Right renal pelvis (tissue), 4 donors: ENCODE results near the gene RAVER1. TPM values are rescaled to one million over a fixed set of nuclear protein-coding genes. Genes with fewer than 3 reads are reported as not detected.
A peak's percentile ranks its signal among the peaks of the same experiment; 100 is the strongest.
"Not testable (repeated sequence)": the region's sequence is repeated elsewhere in the genome, so short reads cannot be mapped to it uniquely, and the experiment has no call there.

Source experiments
- DNase-seq, 4 donors: peaks; one replicate each; pipeline ENCODE4 v3.0.0-alpha.2; 2013; ENCODE audit warnings: low read depth in 4 of 4, low spot score in 3 of 4, missing footprints in 1 of 4
- polyA plus RNA-seq, 4 donors: library from polyadenylated mRNA; unstranded; fragments of 120-200 nt; gene quantifications; one replicate each; pipeline ENCODE4 v1.2.1, GENCODE V29; 2013; ENCODE audit not compliant: insufficient read length in 4 of 4

Gene RAVER1
- polyA plus RNA-seq, 4 donors: 27.3 to 40.6 (median 31.2) TPM

DNA sequence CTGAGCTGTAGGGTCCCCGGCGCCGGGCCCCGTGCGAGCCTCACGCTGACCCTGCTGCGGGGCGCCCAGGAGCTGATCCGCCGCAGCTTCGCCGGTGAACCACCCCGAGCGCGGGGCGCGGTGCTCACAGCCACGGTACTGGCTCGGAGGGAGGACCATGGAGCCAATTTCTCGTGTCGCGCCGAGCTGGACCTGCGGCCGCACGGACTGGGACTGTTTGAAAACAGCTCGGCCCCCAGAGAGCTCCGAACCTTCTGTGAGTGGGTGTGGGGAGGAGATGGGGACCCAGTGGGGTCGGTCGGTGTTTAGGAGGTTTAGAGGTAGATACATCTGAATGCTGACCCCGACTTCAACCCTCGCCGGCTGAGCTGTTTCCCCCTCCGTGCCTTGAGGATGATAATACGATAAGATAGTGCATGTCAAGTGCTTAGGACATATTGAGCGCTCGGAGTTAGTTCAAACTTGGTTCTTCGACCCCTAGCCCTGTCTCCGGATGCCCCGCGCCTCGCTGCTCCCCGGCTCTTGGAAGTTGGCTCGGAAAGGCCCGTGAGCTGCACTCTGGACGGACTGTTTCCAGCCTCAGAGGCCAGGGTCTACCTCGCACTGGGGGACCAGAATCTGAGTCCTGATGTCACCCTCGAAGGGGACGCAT, 41.6 kb downstream of the RAVER1 start:
- DNase-seq: no peak

DNA sequence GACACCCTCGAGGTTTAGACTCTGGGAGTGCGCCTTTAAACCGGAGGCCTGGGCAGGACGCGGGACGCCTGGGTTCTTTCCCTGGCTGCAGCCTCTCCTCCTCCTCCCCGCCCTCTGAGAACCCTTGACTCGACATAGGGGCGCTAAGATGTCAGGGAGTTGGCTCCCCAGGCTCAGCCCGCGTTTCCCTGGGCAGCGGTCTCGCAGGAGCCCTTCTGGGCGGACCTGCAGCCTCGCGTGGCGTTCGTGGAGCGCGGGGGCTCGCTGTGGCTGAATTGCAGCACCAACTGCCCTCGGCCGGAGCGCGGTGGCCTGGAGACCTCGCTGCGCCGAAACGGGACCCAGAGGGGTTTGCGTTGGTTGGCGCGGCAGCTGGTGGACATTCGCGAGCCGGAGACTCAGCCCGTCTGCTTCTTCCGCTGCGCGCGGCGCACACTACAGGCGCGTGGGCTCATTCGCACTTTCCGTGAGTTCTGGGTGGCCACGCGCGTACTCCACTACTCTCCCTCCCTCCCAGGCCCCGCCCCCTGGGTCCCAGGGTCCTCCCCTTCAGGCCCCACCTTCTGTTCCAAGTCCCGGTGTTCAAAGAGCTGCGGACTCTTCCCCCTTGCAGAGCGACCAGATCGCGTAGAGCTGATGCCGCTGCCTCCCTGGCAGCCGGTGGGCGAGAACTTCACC, 42.3 kb downstream of the RAVER1 start:
- DNase-seq: no peak

DNA sequence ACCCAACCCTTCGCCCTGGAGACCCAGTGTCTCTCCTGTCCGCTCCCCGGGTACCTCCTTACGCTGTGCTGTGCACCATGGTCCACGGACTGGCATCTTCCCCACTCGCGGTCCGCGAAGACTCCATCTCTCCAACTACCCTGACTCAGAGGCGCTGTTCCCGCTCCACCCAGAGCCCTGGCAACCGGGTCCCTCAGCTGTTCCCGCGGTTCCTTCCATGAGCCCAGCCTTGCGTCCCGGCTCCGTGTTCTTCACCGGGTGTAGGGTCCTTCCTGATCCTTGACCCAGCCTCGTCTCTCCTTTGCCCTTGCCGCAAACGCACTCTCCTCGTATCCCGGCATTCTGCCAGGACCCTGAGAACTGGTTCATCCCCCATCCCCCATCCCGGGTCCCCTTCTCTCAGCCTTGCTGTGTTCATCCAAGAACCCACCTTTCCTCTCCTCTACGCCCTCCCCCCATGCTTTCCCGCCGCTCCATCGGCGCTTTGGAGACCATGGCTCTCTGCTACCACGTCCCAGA, 42.9 kb downstream of the RAVER1 start:
- DNase-seq: no peak

DNA sequence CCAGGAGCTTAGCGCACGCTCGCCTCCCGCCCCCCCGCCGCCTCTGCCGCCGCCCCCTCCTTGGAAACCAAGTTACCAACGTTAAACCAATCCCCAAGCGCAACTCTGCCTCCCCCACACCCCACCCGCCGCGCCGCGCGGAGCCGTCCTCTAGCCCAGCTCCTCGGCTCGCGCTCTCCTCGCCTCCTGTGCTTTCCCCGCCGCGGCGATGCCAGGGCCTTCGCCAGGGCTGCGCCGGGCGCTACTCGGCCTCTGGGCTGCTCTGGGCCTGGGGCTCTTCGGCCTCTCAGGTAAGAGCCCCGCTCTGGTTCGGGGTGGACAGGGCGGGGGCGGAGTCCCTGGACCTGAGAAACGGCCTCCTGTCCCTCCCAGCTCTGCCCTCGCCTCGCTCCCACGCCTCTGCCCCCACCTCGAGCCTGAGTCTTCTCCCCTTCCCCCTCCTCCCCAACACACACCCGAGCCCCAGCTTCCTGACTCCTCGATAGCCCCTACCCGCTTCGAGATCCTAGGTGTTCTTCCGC, 43.4 kb downstream of the RAVER1 start, which contains the start of gene ICAM5:
Gene ICAM5, plus strand, starts transcription at position 117 of the 521 bp plus-strand sequence. Its CDS starts 92 bp downstream, at position 209.
- DNase-seq: no peak

DNA sequence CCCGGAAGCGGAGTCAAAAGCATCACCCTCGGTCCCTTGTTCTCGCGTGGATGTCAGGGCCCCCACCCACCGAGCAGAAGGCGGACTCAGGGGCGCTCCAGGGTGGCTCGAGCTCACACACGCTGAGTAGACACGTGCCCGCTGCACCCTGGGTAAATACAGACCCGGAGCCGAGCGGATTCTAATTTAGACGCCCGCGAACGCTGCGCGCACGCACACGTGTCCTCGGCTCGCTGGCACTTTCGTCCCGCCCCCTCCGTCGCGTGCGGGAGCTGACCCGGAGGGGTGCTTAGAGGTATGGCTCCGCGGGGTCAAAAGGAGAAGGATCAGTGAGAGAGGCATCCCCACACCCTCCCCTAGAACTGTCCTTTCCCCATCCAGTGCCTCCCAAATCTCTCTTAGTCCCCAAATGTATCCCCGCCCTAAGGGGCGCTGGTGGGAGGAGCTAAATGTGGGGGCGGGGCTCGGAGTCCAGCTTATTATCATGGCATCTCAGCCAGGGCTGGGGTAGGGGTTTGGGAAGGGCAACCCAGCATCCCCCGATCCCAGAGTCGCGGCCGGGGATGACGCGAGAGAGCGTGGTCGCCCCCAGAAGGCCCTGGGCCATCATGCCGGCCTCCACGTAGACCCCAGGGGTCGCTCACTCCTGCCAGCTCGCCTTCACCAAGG, 44.0 kb downstream of the RAVER1 start:
- no peak for DNase-seq

DNA sequence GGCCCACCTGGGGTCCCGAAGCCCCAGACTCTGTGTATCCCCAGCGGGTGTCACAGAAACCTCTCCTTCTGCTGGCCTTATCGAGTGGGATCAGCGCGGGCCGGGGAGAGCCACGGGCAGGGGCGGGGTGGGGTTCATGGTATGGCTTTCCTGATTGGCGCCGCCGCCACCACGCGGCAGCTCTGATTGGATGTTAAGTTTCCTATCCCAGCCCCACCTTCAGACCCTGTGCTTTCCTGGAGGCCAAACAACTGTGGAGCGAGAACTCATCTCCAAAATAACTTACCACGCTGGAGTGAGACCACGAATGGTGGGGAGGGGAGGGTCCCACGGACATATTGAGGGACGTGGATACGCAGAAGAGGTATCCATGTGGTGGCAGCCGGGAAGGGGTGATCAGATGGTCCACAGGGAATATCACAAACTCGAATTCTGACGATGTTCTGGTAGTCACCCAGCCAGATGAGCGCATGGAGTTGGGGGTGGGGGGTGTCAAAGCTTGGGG, 44.6 kb downstream of the RAVER1 start:
- no peak for DNase-seq

DNA sequence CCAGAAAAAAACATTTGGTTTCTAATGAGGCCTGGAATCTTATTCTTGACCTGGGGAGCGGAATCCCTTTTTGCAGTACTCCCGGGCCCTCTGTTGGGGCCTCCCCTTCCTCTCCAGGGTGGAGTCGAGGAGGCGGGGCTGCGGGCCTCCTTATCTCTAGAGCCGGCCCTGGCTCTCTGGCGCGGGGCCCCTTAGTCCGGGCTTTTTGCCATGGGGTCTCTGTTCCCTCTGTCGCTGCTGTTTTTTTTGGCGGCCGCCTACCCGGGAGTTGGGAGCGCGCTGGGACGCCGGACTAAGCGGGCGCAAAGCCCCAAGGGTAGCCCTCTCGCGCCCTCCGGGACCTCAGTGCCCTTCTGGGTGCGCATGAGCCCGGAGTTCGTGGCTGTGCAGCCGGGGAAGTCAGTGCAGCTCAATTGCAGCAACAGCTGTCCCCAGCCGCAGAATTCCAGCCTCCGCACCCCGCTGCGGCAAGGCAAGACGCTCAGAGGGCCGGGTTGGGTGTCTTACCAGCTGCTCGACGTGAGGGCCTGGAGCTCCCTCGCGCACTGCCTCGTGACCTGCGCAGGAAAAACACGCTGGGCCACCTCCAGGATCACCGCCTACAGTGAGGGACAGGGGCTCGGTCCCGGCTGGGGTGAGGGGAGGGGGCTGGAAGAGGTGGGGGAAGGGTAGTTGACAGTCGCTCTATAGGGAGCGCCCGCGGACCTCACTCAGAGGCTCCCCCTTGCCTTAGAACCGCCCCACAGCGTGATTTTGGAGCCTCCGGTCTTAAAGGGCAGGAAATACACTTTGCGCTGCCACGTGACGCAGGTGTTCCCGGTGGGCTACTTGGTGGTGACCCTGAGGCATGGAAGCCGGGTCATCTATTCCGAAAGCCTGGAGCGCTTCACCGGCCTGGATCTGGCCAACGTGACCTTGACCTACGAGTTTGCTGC, 46.3 kb downstream of the RAVER1 start, which contains the start of gene ICAM4:
Gene ICAM4, plus strand, starts transcription at position 153 of the 935 bp plus-strand sequence. Its CDS starts 58 bp downstream, at position 211.
- DNase-seq: peak in 2 of 4 donors; percentile 68 to 79

DNA sequence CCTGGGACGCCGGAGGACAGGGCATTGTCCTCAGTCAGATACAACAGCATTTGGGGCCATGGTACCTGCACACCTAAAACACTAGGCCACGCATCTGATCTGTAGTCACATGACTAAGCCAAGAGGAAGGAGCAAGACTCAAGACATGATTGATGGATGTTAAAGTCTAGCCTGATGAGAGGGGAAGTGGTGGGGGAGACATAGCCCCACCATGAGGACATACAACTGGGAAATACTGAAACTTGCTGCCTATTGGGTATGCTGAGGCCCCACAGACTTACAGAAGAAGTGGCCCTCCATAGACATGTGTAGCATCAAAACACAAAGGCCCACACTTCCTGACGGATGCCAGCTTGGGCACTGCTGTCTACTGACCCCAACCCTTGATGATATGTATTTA, 47.9 kb downstream of the RAVER1 start:
- DNase-seq: no peak

DNA sequence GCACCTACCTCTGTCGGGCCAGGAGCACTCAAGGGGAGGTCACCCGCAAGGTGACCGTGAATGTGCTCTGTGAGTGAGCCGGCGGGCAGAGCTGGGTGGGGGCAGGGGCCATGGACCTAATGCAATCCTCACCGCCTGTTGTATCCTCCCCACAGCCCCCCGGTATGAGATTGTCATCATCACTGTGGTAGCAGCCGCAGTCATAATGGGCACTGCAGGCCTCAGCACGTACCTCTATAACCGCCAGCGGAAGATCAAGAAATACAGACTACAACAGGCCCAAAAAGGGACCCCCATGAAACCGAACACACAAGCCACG, 48.4 kb downstream of the RAVER1 start:
- no peak for DNase-seq

DNA sequence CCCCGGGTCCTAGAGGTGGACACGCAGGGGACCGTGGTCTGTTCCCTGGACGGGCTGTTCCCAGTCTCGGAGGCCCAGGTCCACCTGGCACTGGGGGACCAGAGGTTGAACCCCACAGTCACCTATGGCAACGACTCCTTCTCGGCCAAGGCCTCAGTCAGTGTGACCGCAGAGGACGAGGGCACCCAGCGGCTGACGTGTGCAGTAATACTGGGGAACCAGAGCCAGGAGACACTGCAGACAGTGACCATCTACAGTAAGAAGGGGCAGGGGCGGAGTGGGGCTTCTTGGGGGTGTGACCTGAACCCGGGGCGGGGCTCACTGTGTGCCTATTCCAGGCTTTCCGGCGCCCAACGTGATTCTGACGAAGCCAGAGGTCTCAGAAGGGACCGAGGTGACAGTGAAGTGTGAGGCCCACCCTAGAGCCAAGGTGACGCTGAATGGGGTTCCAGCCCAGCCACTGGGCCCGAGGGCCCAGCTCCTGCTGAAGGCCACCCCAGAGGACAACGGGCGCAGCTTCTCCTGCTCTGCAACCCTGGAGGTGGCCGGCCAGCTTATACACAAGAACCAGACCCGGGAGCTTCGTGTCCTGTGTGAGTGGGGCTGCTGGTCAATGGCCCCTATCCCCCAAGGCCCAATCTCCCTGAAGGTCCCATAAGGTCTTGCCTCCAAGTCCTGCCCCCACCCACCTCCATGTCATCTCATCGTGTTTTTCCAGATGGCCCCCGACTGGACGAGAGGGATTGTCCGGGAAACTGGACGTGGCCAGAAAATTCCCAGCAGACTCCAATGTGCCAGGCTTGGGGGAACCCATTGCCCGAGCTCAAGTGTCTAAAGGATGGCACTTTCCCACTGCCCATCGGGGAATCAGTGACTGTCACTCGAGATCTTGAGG, 49.0 kb downstream of the RAVER1 start:
- no peak for DNase-seq

DNA sequence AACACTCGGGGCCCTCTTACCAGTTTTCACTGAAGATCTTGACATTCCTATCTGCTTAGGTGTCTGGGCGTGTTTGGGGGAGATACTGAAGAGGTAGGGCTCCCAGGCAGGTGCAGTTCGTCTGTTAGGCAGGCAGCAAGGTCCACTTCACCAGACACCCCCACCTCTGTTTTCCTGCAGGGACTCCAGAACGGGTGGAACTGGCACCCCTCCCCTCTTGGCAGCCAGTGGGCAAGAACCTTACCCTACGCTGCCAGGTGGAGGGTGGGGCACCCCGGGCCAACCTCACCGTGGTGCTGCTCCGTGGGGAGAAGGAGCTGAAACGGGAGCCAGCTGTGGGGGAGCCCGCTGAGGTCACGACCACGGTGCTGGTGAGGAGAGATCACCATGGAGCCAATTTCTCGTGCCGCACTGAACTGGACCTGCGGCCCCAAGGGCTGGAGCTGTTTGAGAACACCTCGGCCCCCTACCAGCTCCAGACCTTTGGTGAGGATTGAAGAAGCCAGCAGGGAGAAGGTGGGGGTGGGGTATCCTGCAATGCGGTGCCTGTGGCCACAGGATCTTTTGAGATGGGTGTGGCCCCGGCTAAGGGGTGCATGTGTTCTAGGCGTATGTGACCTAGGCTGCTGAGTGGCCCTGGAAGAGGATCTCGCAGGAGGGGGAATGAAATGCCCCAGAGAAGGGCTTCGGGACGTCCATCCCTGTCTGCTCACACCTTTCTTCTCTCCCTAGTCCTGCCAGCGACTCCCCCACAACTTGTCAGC, 49.8 kb downstream of the RAVER1 start:
- no peak for DNase-seq

DNA sequence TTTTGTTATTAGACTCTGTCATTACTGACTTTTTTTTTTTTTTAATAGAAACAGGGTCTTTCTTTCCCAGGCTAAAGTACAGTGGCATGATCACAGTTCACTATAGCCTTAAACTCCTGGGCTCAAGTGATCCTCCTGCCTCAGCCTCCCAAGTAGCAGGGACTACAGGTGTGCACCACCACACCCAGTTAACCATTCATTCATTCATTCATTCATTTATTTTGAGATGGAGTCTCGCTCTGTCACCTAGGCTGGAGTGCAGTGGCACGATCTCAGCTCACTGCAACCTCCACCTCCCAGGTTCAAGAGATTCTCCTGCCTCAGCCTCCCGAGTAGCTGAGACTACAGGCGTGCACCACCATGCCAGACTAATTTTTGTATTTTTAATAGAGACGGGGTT, 51.3 kb downstream of the RAVER1 start:
- not testable (repeated sequence) for DNase-seq

DNA sequence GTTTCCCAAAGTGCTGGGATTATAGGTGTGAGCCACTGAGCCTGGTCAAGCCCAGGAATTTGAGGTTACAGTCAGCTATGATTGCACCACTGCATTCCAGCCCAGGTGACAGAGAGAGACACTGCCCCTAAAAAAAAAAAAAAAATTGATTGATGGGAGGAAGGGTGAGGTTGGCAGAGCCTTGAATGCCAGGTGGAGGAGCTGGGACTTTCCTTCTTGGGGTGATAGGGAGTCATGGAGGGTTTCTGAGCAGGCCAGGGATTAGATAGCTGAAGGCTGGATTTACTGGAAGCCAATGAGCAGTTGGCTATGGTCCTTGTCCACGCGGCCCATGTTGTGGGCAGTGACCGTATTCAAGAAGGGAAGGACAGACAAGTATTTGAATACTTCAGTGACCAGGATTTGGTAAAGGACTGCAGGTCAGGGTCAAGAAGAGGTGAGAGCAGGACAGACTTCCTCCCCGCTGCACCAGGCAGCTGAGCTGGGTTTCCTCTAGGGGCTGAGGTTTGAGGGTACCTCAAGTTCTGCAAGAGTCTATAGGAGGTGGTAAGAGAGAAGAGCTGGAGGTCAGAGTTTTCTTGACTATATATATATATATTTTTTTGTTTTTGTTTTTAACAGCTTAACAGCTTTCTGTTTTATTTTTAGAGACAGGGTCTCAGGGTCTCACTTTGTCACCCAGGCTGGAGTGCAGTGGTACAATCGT, 53.4 kb downstream of the RAVER1 start:
- DNase-seq: no peak

DNA sequence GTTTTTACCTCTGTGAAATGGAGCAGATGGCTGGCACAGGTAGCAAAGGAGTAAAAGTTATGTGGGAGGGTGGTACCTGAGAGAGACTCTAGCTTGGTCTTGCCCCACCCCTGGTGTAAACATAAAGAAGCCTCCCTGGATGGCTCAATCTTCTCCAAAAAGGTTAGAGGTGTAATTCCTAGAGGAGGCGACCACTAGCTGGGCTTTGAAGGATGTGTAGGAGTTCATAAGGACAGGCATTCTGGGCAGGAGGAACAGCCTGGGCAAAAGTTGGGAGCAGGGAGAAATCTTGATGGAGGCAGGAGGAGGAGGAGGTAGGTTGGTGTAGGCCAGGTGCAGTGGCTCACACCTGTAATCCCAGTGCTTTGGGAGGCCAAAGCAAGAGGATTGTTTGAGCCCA, 54.4 kb downstream of the RAVER1 start:
- DNase-seq: no peak

DNA sequence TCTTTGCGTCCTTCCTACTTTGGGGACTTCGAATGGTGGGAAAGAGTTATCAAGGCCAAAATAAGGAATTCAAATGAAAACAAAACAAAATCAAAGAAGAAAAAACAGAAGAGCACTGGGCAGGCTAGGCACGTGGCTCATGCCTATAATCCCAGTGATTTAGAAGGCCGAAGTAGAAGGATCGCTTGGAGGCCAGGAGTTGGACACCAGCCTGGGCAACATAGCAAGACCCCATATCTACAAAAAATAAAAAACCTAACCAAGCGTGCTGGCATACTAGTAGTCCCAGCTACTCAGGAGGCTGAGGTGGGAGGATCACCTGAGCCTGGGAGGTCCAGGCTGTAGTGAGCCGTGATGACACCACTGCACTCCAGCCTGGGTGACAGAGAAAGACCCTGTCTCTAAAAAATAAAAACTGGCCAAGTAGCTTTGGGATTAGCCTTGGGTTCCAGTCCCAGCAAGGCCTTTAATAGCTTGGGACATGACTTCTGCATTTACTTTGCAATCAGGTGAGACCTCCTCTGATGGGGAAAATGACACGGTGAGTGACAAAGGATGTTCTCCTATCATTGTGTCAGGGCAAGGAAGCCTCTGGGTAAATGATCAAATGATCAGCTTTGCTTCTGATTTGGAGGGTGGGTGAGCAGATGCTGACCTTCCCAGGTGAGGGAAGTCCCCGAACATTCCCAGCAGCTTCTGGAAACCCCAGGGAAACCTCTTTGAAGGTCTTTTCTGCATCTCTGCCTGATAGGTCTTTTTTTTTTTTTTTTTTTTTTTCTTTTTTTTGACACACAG, 55.3 kb downstream of the RAVER1 start:
- no peak for DNase-seq

DNA sequence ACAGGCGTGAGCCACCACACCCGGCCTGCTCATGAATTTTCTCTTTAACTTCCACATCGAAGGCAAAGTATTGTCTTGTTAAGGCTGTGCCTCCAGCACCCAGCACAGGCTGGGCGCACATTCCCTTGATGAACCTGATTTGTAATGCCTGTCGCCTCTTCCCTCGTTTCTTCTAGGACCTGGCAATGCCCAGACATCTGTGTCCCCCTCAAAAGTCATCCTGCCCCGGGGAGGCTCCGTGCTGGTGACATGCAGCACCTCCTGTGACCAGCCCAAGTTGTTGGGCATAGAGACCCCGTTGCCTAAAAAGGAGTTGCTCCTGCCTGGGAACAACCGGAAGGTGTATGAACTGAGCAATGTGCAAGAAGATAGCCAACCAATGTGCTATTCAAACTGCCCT, 58.7 kb downstream of the RAVER1 start:
- DNase-seq: no peak

DNA sequence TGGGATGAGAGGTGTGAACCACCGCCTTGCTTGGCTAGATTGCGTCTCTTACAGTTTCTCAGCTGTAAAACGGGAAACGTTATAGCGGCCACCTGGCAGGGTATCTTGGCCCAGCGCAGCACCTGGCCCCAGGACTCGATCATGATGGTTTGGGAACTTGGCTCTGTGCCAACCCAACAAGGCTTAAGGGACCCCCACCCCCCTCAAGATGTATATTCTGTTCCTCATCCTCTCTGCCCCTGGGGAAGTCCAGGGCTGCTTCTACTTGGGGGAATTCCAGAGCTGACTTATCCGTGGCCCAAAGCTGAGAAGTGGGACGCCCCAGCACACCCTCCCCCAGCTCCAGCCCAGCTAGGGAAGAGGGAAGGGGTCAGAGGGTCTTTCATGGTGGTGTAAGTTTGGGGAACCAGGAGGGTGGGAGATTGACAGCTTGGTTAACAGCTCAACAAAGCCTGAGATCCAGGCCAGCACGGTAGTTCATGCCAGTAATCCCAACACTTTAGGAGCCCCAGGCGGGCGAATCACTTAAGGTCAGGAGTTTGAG, 61.7 kb downstream of the RAVER1 start:
- DNase-seq: no peak
